H1 (cell line): ENCODE measurements around the gene FAM83G. TPM values are rescaled to one million over a fixed set of nuclear protein-coding genes. Genes with fewer than 3 reads are reported as not detected.

Source experiments
- CTCF ChIA-PET: fragments of 300-600 bp; sonication (Branson Sonifier 250); formaldehyde crosslinking; loops from one replicate; lab custom pipeline; 2021; ENCODE audit not compliant: partially characterized antibody; lab: Charles Lee
- POLR2A ChIA-PET: fragments of 300-600 bp; sonication (Branson Sonifier 250); formaldehyde crosslinking; loops from one replicate; lab custom pipeline; 2021; ENCODE audit warnings: inconsistent platforms; ENCODE audit not compliant: partially characterized antibody; lab: Charles Lee
- DNase-seq, 2 experiments: peaks; one replicate each; pipeline versions ENCODE4 v3.0.0 to v3.0.0-alpha.2; 2010 to 2022; ENCODE audit warnings: low spot score in 2 of 2, low read depth in 1 of 2, mixed read lengths in 1 of 2
- FAIRE-seq: peaks from 2 replicates; lab custom pipeline; 2011; peaks lifted over from hg19 to GRCh38; lab: Jason Lieb, UNC
- H2AFZ ChIP-seq: 2 replicates; pipeline ENCODE4 v1.8.1; 2012; ENCODE audit warnings: low read length, inconsistent platforms
- H2AK5ac ChIP-seq: 2 replicates; pipeline ENCODE4 v1.6.1; 2013; ENCODE audit warnings: low read depth, low read length
- H2BK120ac ChIP-seq: replicated peaks from 2 replicates; pipeline ENCODE3; 2013; ENCODE audit warnings: low read depth, low read length, inconsistent platforms
- H2BK12ac ChIP-seq: 2 replicates; pipeline ENCODE4 v1.6.1; 2013; ENCODE audit warnings: low read depth, low read length
- H2BK15ac ChIP-seq: 2 replicates; pipeline ENCODE4 v1.6.1; 2013; ENCODE audit warnings: low read length
- H2BK20ac ChIP-seq: 2 replicates; pipeline ENCODE4 v1.6.1; 2013; ENCODE audit warnings: low read length
- H2BK5ac ChIP-seq: 2 replicates; pipeline ENCODE4 v1.6.1; 2013; ENCODE audit warnings: low read depth, low read length
- H3K14ac ChIP-seq: 2 replicates; pipeline ENCODE4 v1.6.1; 2013; ENCODE audit warnings: inconsistent platforms; ENCODE audit not compliant: insufficient read length
- H3K18ac ChIP-seq: 2 replicates; pipeline ENCODE4 v1.6.1; 2013; ENCODE audit warnings: low read length; ENCODE audit errors: extremely low read depth
- H3K23ac ChIP-seq: 2 replicates; pipeline ENCODE4 v1.6.1; 2013; ENCODE audit warnings: inconsistent platforms; ENCODE audit not compliant: insufficient read length
- H3K23me2 ChIP-seq: 2 replicates; pipeline ENCODE4 v1.6.1; 2013; ENCODE audit warnings: low read depth, low read length
- H3K27ac ChIP-seq: 2 replicates; pipeline ENCODE4 v1.6.1; 2011; ENCODE audit warnings: low read depth, low read length, inconsistent platforms
- H3K27me3 ChIP-seq, 4 experiments: replicated peaks in 1 of 4; 1 replicate in 1 of 4; 2 replicates in 3 of 4; pipeline versions ENCODE4 v1.6.1 to v1.8.1; 2011 to 2013; ENCODE audit warnings: low read length in 3 of 4, mild to moderate bottlenecking in 3 of 4, inconsistent platforms in 2 of 4, mixed read lengths in 2 of 4, moderate library complexity in 1 of 4; ENCODE audit not compliant: control insufficient read depth in 3 of 4, insufficient read depth in 3 of 4; ENCODE audit errors: extremely low read depth in 1 of 4
- H3K36me3 ChIP-seq, 4 experiments: 2 replicates each; pipeline versions ENCODE4 v1.6.1 to v1.8.1; 2011 to 2013; ENCODE audit warnings: mild to moderate bottlenecking in 4 of 4, low read length in 3 of 4, moderate library complexity in 2 of 4, control low read depth in 1 of 4, inconsistent platforms in 1 of 4; ENCODE audit not compliant: insufficient read depth in 4 of 4, control insufficient read depth in 2 of 4
- H3K4ac ChIP-seq: replicated peaks from 2 replicates; pipeline ENCODE3; 2013; ENCODE audit warnings: low read length, low read depth, mixed read lengths, inconsistent platforms; ENCODE audit not compliant: insufficient read length
- H3K4me1 ChIP-seq, 4 experiments: replicated peaks in 1 of 4; 1 replicate in 1 of 4; 2 replicates in 3 of 4; pipeline versions ENCODE4 v1.6.1 to v1.8.1; 2011 to 2013; ENCODE audit warnings: low read length in 3 of 4, inconsistent platforms in 2 of 4, mixed read lengths in 1 of 4; ENCODE audit not compliant: insufficient read depth in 4 of 4, control insufficient read depth in 3 of 4
- H3K4me2 ChIP-seq, 2 experiments: 2 replicates each; pipeline versions ENCODE4 v1.6.1 to v1.8.1; 2011 to 2013; ENCODE audit warnings: low read depth in 2 of 2, low read length in 2 of 2, control low read depth in 1 of 2, inconsistent platforms in 1 of 2, mild to moderate bottlenecking in 1 of 2; ENCODE audit not compliant: insufficient read depth in 1 of 2
- H3K4me3 ChIP-seq, 4 experiments: fragments of 200-600, 300-600 bp in 1 of 4; sonication (generic), shearing (Covaris generic), sonication (Bioruptor Twin) in 1 of 4; 2 replicates each; pipeline versions ENCODE4 v1.5.1 to v1.8.1; 2011 to 2016; ENCODE audit warnings: low read length in 4 of 4, low read depth in 3 of 4, control low read depth in 2 of 4, inconsistent platforms in 2 of 4, mild to moderate bottlenecking in 2 of 4, mixed read lengths in 1 of 4, moderate library complexity in 1 of 4; ENCODE audit not compliant: insufficient read depth in 2 of 4; ENCODE audit errors: extremely low read depth in 1 of 4
- H3K56ac ChIP-seq: replicated peaks from 2 replicates; pipeline ENCODE3; 2013; ENCODE audit warnings: low read depth, mild to moderate bottlenecking, mixed read lengths, low read length, inconsistent platforms; ENCODE audit not compliant: insufficient read length
- H3K79me1 ChIP-seq: 2 replicates; pipeline ENCODE4 v1.6.1; 2013; ENCODE audit warnings: low read depth, low read length, control low read depth
- H3K79me2 ChIP-seq, 2 experiments: 2 replicates each; pipeline versions ENCODE4 v1.6.1 to v1.8.1; 2012 to 2013; ENCODE audit warnings: low read length in 2 of 2, mild to moderate bottlenecking in 2 of 2, inconsistent platforms in 1 of 2; ENCODE audit not compliant: insufficient read depth in 2 of 2, control insufficient read depth in 1 of 2
- H3K9ac ChIP-seq, 4 experiments: replicated peaks in 1 of 4; 1 replicate in 1 of 4; 2 replicates in 3 of 4; pipeline versions ENCODE4 v1.6.1 to v1.8.1; 2011 to 2013; ENCODE audit warnings: low read depth in 3 of 4, low read length in 3 of 4, control low read depth in 2 of 4, mild to moderate bottlenecking in 2 of 4, moderate library complexity in 2 of 4, inconsistent platforms in 1 of 4; ENCODE audit errors: extremely low read depth in 1 of 4
- H3K9me3 ChIP-seq, 2 experiments: 2 replicates each; pipeline versions ENCODE4 v1.6.1 to v1.8.1; 2012 to 2013; ENCODE audit warnings: mild to moderate bottlenecking in 2 of 2, moderate library complexity in 2 of 2, control low read depth in 1 of 2, inconsistent platforms in 1 of 2, low read depth in 1 of 2, low read length in 1 of 2, mixed read lengths in 1 of 2; ENCODE audit not compliant: insufficient read depth in 2 of 2
- H4K20me1 ChIP-seq, 2 experiments: replicated peaks in 1 of 2; 2 replicates each; pipeline versions ENCODE3 to v1.8.1; 2011 to 2013; ENCODE audit warnings: inconsistent platforms in 2 of 2, low read length in 2 of 2, mild to moderate bottlenecking in 1 of 2; ENCODE audit not compliant: insufficient read depth in 2 of 2, control insufficient read depth in 1 of 2
- H4K5ac ChIP-seq: 2 replicates; pipeline ENCODE4 v1.6.1; 2013; ENCODE audit warnings: low read length, low read depth, mixed read lengths, inconsistent platforms; ENCODE audit not compliant: insufficient read length
- H4K8ac ChIP-seq: 2 replicates; pipeline ENCODE4 v1.8.0; 2013; ENCODE audit warnings: mild to moderate bottlenecking, moderate library complexity, low read length, inconsistent platforms; ENCODE audit not compliant: insufficient read depth; ENCODE audit errors: extremely low read depth
- H4K91ac ChIP-seq: replicated peaks from 2 replicates; pipeline ENCODE3; 2013; ENCODE audit warnings: low read length, mixed read lengths, inconsistent platforms; ENCODE audit not compliant: insufficient read length
- EZH2 ChIP-seq: fragments of 200-600 bp; sonication (generic); IDR thresholded peaks from 2 replicates; pipeline ENCODE4 v1.7.1; 2012; ENCODE audit warnings: low read depth, mild to moderate bottlenecking, moderate library complexity, low read length, inconsistent platforms; ENCODE audit not compliant: severe bottlenecking
- GABPA ChIP-seq: IDR thresholded peaks from 2 replicates; pipeline ENCODE4 v1.6.1; 2011; ENCODE audit warnings: mild to moderate bottlenecking, low read length, moderate library complexity, borderline replicate concordance; ENCODE audit not compliant: insufficient read depth
- POU5F1 ChIP-seq: IDR thresholded peaks from 2 replicates; pipeline ENCODE4 v1.6.1; 2011; ENCODE audit warnings: low read depth, mild to moderate bottlenecking, low read length, moderate library complexity
- RAD21 ChIP-seq, 2 experiments: IDR thresholded peaks in 1 of 2; conservative IDR thresholded peaks in 1 of 2; 2 replicates each; pipeline ENCODE4 v1.6.1; 2011; ENCODE audit warnings: low read depth in 2 of 2, low read length in 2 of 2, improper control_type of control experiment in 1 of 2, inconsistent platforms in 1 of 2, mild to moderate bottlenecking in 1 of 2, moderate library complexity in 1 of 2
- SIX5 ChIP-seq: IDR thresholded peaks from 2 replicates; pipeline ENCODE4 v1.6.1; 2011; ENCODE audit warnings: mild to moderate bottlenecking, low read depth, low read length
- SP2 ChIP-seq: IDR thresholded peaks from 2 replicates; pipeline ENCODE4 v1.6.1; 2012; ENCODE audit warnings: mild to moderate bottlenecking, low read length, inconsistent platforms
- ZNF274 ChIP-seq: IDR thresholded peaks from 2 replicates; pipeline ENCODE4 v1.7.0; 2012; ENCODE audit warnings: low read length, borderline replicate concordance; ENCODE audit errors: extremely low read depth
- WGBS, 2 experiments: shearing (Covaris generic) in 1 of 2; methylation state at CpG; one replicate each; pipeline versions ENCODE4 v1.1.6 to v1.1.7; 2013 to 2015; ENCODE audit warnings: low lambda C conversion rate in 2 of 2, mixed read lengths in 2 of 2, inconsistent platforms in 1 of 2, low coverage in 1 of 2, missing lambda C conversion rate in 1 of 2; ENCODE audit not compliant: insufficient replicate concordance in 2 of 2, insufficient coverage in 1 of 2, insufficient read length in 1 of 2; ENCODE audit errors: extremely low coverage in 1 of 2, missing lambda C conversion rate in 1 of 2; 5-methylcytosine and 5-hydroxymethylcytosine counted together
- polyA plus RNA-seq, 7 experiments: library from polyadenylated mRNA; depleted of rRNA in 3 of 7; stranded (reverse) in 5 of 7; unstranded in 2 of 7; fragments of >200 nt in 5 of 7; fragments of 200-250 nt in 2 of 7; gene quantifications; 1 replicate in 5 of 7; 2 replicates in 1 of 7; 4 replicates in 1 of 7; pipeline versions ENCODE4 v1.2.1 to v1.2.3, GENCODE V29; 2011 to 2013; ENCODE audit warnings: missing spikeins in 2 of 7, mixed read lengths in 2 of 7
- total RNA-seq: library from RNA; stranded (reverse); fragmentation: NEBNext Ultra II Directional; extraction: Animal tissue kit (Norgen Biotek cat#: 25700); gene quantifications from 2 replicates; pipeline ENCODE4 v1.2.1, GENCODE V29; 2021

Gene FAM83G
- total and polyA plus RNA-seq, 2 of the 8 experiments (the other 6 are each of a cell fraction or from before 2014, with no cell fraction given) = 15.4 to 29.0 TPM

DNA sequence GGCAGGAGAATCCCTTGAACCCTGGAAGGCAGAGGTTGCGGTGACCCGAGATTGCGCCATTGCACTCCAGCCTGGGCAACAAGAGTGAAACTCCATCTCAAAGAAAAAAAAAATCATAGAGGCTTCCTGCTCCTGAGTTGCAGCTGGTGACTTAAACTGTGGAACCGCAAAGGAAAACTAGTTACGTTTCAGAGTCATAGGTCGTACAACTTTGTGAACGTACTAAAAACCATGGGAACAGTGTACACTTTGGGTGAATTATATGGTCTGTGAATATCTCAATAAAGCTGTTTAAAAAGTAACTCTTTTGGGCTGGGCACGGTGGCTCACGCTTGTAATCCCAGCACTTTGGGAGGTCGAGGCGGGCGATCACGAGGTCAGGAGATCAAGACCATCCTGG is 29.0 kb downstream of the FAM83G start:
- CTCF ChIA-PET = interaction anchor here (3.3 kb wide), 1 partner anchor 15 kb away, joined by 15 read pairs; no protein-coding TSS in a partner anchor
- Histone ChIP-seq H3K36me3 (peaks cover 17 to 40% (median 29%) of the 10 kb centered on the region in 4 experiments), H3K27me3 (no peaks in the 10 kb centered on the region), H3K14ac (no peak overlapping the region), H2BK120ac (no peak overlapping the region), H2BK15ac (no peak overlapping the region), H3K4me1 (no peaks in the 10 kb centered on the region), H4K8ac (no peak overlapping the region), H3K23me2 (no peaks in the 10 kb centered on the region), H4K20me1 (peaks cover 2 to 20% of the 10 kb centered on the region in 2 experiments), H3K9me3 (no peaks in the 10 kb centered on the region), H3K79me1 (peaks cover 7% of the 10 kb centered on the region; the same call in 1 of the 2 replicates), H3K23ac (no peak overlapping the region), H2BK5ac (no peak overlapping the region), H2AFZ (no peak overlapping the region), H3K56ac (no peak overlapping the region), H3K79me2 (no peaks in the 10 kb centered on the region), H4K91ac (no peak overlapping the region), H2BK12ac (no peak overlapping the region), H2AK5ac (no peak overlapping the region), H3K4ac (no peak overlapping the region), H3K4me2 (no peak overlapping the region), H3K4me3 (no peak overlapping the region), H4K5ac (no peak overlapping the region), H3K18ac (no peak overlapping the region), H2BK20ac (no peak overlapping the region), H3K9ac (no peak overlapping the region), H3K27ac (no peak overlapping the region)
- POLR2A ChIA-PET = interaction anchor here (1.1 to 2.4 kb wide), 2 partner anchors 9 to 28 kb away, joined by 3 to 8 read pairs; no protein-coding TSS in a partner anchor
- DNase-seq = no peak
- WGBS, 2 experiments = 92% methylated on average over 13 of the region's 13 CpGs; no CpG with 5 or more reads in 1 of the 2 experiments
- no peak for FAIRE-seq
- no peak for TF ChIP-seq GABPA
- no peak for TF ChIP-seq EZH2
- TF ChIP-seq POU5F1 = no peak
- TF ChIP-seq RAD21 (IDR thresholded peaks at IDR 0.05 in 1 of 2, conservative IDR thresholded peaks at IDR 0.05 in 1 of 2; ENCODE audit: low read depth in 2 of 2, low read length in 2 of 2) = no peak
- no peak for TF ChIP-seq ZNF274
- no peak for TF ChIP-seq SP2
- TF ChIP-seq SIX5 = no peak
